Caco-2 (cell line): ENCODE measurements around the gene ACOXL. TPM values are rescaled to one million over a fixed set of nuclear protein-coding genes. Genes with fewer than 3 reads are reported as not detected.
A peak's percentile ranks its signal among the peaks of the same experiment; 100 is the strongest.

Source experiments
- BruUV-seq: library from RNA; stranded (reverse); fragments of 400-500 nt; replicated peaks from 2 replicates; lab custom pipeline; 2021; lab: Mats Ljungman, UMichigan
- CTCF ChIA-PET: fragments of 300-600 bp; sonication (Branson Sonifier 250); formaldehyde crosslinking; loops from one replicate; lab custom pipeline; 2022; ENCODE audit warnings: antibody characterized with exemption; lab: Charles Lee
- POLR2A ChIA-PET: fragments of 300-600 bp; sonication (Branson Sonifier 250); formaldehyde crosslinking; loops from one replicate; lab custom pipeline; 2022; ENCODE audit warnings: antibody characterized with exemption; lab: Charles Lee
- DNase-seq, 2 experiments: peaks; one replicate each; pipeline versions ENCODE4 v3.0.0 to v3.0.0-alpha.2; 2020 to 2022
- H3K27me3 ChIP-seq: replicated peaks from 2 replicates; pipeline ENCODE4 v1.6.0; 2011; ENCODE audit warnings: low read length; ENCODE audit not compliant: control insufficient read depth, insufficient read depth
- H3K36me3 ChIP-seq: 2 replicates; pipeline ENCODE4 v1.5.1; 2011; ENCODE audit warnings: low read length; ENCODE audit not compliant: control insufficient read depth, insufficient read depth
- H3K4me1 ChIP-seq: fragments of 250-450 bp; sonication (Bioruptor Pico); 2 replicates; pipeline ENCODE4 v1.5.1; 2020; ENCODE audit warnings: mild to moderate bottlenecking
- H3K4me3 ChIP-seq: 2 replicates; pipeline ENCODE4 v1.5.1; 2011; ENCODE audit warnings: low read depth, mild to moderate bottlenecking, control low read depth, low read length
- H3K9me3 ChIP-seq: fragments of 250-450 bp; sonication (Bioruptor Pico); 2 replicates; pipeline ENCODE4 v1.5.1; 2020; ENCODE audit warnings: mild to moderate bottlenecking, moderate library complexity
- H3K27ac Mint-ChIP-seq: one replicate; pipeline ENCODE4 v1.8.0; 2022; ENCODE audit warnings: mixed read lengths; ENCODE audit not compliant: unreplicated experiment
- H3K27me3 Mint-ChIP-seq: one replicate; pipeline ENCODE4 v1.8.0; 2022; ENCODE audit warnings: mixed read lengths; ENCODE audit not compliant: insufficient read depth, unreplicated experiment
- H3K36me3 Mint-ChIP-seq: one replicate; pipeline ENCODE4 v1.8.0; 2022; ENCODE audit warnings: mild to moderate bottlenecking, mixed read lengths; ENCODE audit not compliant: insufficient read depth, unreplicated experiment
- H3K4me1 Mint-ChIP-seq: one replicate; pipeline ENCODE4 v1.8.0; 2022; ENCODE audit warnings: low read depth, mixed read lengths; ENCODE audit not compliant: unreplicated experiment
- H3K4me3 Mint-ChIP-seq: one replicate; pipeline ENCODE4 v1.8.0; 2022; ENCODE audit warnings: mild to moderate bottlenecking, moderate library complexity, mixed read lengths; ENCODE audit not compliant: unreplicated experiment
- H3K9me3 Mint-ChIP-seq: one replicate; pipeline ENCODE4 v1.8.0; 2022; ENCODE audit warnings: mixed read lengths; ENCODE audit not compliant: unreplicated experiment
- CTCF ChIP-seq, 2 experiments: fragments of 200-600 bp in 1 of 2; IDR thresholded peaks; 1 replicate in 1 of 2; 2 replicates in 1 of 2; pipeline versions ENCODE4 v1.5.1 to v1.8.0; 2011 to 2022; ENCODE audit warnings: antibody characterized with exemption in 1 of 2, control low read depth in 1 of 2, inconsistent platforms in 1 of 2, low read depth in 1 of 2, low read length in 1 of 2, mild to moderate bottlenecking in 1 of 2, moderate library complexity in 1 of 2; ENCODE audit not compliant: insufficient read depth in 1 of 2, severe bottlenecking in 1 of 2, unreplicated experiment in 1 of 2
- intact Hi-C: fragments of 100-400 bp; cut with micrococcal nuclease; formaldehyde crosslinking; loops from one replicate; pipeline ENCODE4 v1.10.0; 2022; ENCODE audit not compliant: unreplicated experiment
- total RNA-seq: library from RNA; stranded (reverse); gene quantifications from 2 replicates; pipeline ENCODE4 v1.2.3, GENCODE V29; 2022

ACOXL gene
- total RNA-seq, 1 experiment from 2014 or later = 2.6 TPM

GRCh38 chr2:110950281-110950680, 217.9 kb downstream of the ACOXL start:
- H3K36me3 Mint-ChIP-seq = no peaks in the 10 kb centered on the region
- no peak for DNase-seq
- no peaks in the 10 kb centered on the region for H3K36me3 ChIP-seq
- peaks cover 3% of the 10 kb centered on the region for H3K27me3 Mint-ChIP-seq
- no peaks in the 10 kb centered on the region for H3K27me3 ChIP-seq
- no peak overlapping the region for H3K4me3 ChIP-seq
- TF ChIP-seq CTCF (IDR thresholded peaks at IDR 0.05; ENCODE audit: insufficient read depth in 1 of 2, low read depth in 1 of 2, low read length in 1 of 2, severe bottlenecking in 1 of 2, unreplicated experiment in 1 of 2) = no peak
- no TSS peak for BruUV-seq
- no peaks in the 10 kb centered on the region for H3K4me1 ChIP-seq
- POLR2A ChIA-PET = no interaction called here
- peaks cover 5% of the 10 kb centered on the region for H3K9me3 Mint-ChIP-seq
- CTCF ChIA-PET = no interaction called here
- no peak overlapping the region for H3K4me3 Mint-ChIP-seq
- H3K27ac Mint-ChIP-seq = no peak overlapping the region
- peaks cover 9% of the 10 kb centered on the region for H3K4me1 Mint-ChIP-seq
- H3K9me3 ChIP-seq = no peaks in the 10 kb centered on the region; the same call in 1 of the 2 replicates
- intact Hi-C loops = no loop called here

GRCh38 chr2:110955045-110955444, 222.7 kb downstream of the ACOXL start:
- POLR2A ChIA-PET = no interaction called here

GRCh38 chr2:110955556-110955955, 223.2 kb downstream of the ACOXL start:
- Mint-ChIP-seq H3K9me3 (peaks cover 5% of the 10 kb centered on the region), H3K27ac (no peak overlapping the region), H3K4me1 (peaks cover 9% of the 10 kb centered on the region), H3K4me3 (no peak overlapping the region), H3K27me3 (peaks cover 3% of the 10 kb centered on the region), H3K36me3 (no peaks in the 10 kb centered on the region)
- no peaks in the 10 kb centered on the region for H3K36me3 ChIP-seq
- no peaks in the 10 kb centered on the region for H3K27me3 ChIP-seq
- ChIA-PET POLR2A (no interaction called here), CTCF (no interaction called here)
- intact Hi-C loops = no loop called here
- H3K4me1 ChIP-seq = no peaks in the 10 kb centered on the region
- peak in 1 of 2 experiments; percentile 10 for DNase-seq
- BruUV-seq = no TSS peak
- TF ChIP-seq CTCF (IDR thresholded peaks at IDR 0.05; ENCODE audit: insufficient read depth in 1 of 2, low read depth in 1 of 2, low read length in 1 of 2, severe bottlenecking in 1 of 2, unreplicated experiment in 1 of 2) = no peak
- H3K9me3 ChIP-seq = no peaks in the 10 kb centered on the region; the same call in 1 of the 2 replicates
- H3K4me3 ChIP-seq = no peak overlapping the region

More at GRCh38 chr2:110955045-110955444, 222.7 kb downstream of the ACOXL start:
- no peak for DNase-seq
- Mint-ChIP-seq H3K4me3 (no peak overlapping the region), H3K4me1 (peaks cover 9% of the 10 kb centered on the region), H3K27me3 (peaks cover 3% of the 10 kb centered on the region), H3K36me3 (no peaks in the 10 kb centered on the region), H3K9me3 (peaks cover 5% of the 10 kb centered on the region), H3K27ac (no peak overlapping the region)
- no peaks in the 10 kb centered on the region; the same call in 1 of the 2 replicates for H3K9me3 ChIP-seq
- H3K4me1 ChIP-seq = no peaks in the 10 kb centered on the region
- no peak overlapping the region for H3K4me3 ChIP-seq
- intact Hi-C loops = no loop called here
- H3K27me3 ChIP-seq = no peaks in the 10 kb centered on the region
- BruUV-seq = no TSS peak
- CTCF ChIA-PET = no interaction called here
- H3K36me3 ChIP-seq = no peaks in the 10 kb centered on the region
- no peak for TF ChIP-seq CTCF (IDR thresholded peaks at IDR 0.05; ENCODE audit: insufficient read depth in 1 of 2, low read depth in 1 of 2, low read length in 1 of 2, severe bottlenecking in 1 of 2, unreplicated experiment in 1 of 2)
